Measurements from ENCODE around the gene TOMM7. TPM values are rescaled to one million over a fixed set of nuclear protein-coding genes. Genes with fewer than 3 reads are reported as not detected.
A peak's percentile ranks its signal among the peaks of the same experiment; 100 is the strongest.

Gene TOMM7
- total and polyA plus RNA-seq, 9 of the 15 experiments (the other 6 are each of a cell fraction or from before 2014, with no cell fraction given): 283 to 1,717 (median 638) TPM

GRCh38 chr7:22854158-22855048, 31.8 kb upstream of the TOMM7 start (continued):
- no peak for TF ChIP-seq TCFL5 (CRISPR knock-in tag; conservative IDR thresholded peaks at IDR 0.05)
- TF ChIP-seq ZNF324 (CRISPR knock-in tag; IDR thresholded peaks at IDR 0.05): no peak
- peak; percentile 86; the same call in 1 of the 2 replicates for TF ChIP-seq NR3C1 (CRISPR knock-in tag; IDR thresholded peaks at IDR 0.05)
- TF ChIP-seq ZEB2 (IDR thresholded peaks at IDR 0.05): no peak
- peak; percentile 87; the same call in 1 of the 2 replicates for TF ChIP-seq NR4A1 (CRISPR knock-in tag; IDR thresholded peaks at IDR 0.05)
- no peak; the same call in 1 of the 2 replicates for TF ChIP-seq NR4A1 (tag; IDR thresholded peaks at IDR 0.05)
- TF ChIP-seq, protein P1, sequence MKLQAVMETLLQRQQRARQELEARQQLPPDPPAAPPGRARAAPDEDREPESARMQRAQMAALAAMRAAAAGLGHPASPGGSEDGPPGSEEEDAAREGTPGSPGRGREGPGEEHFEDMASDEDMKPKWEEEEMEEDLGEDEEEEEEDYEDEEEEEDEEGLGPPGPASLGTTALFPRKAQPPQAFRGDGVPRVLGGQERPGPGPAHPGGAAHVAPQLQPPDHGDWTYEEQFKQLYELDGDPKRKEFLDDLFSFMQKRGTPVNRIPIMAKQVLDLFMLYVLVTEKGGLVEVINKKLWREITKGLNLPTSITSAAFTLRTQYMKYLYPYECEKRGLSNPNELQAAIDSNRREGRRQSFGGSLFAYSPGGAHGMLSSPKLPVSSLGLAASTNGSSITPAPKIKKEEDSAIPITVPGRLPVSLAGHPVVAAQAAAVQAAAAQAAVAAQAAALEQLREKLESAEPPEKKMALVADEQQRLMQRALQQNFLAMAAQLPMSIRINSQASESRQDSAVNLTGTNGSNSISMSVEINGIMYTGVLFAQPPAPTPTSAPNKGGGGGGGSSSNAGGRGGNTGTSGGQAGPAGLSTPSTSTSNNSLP (IDR thresholded peaks at IDR 0.05; ENCODE audit: borderline replicate concordance, low read depth, low read length): no peak
- TF ChIP-seq HMG20A (CRISPR knock-in tag; conservative IDR thresholded peaks at IDR 0.05): no peak
- no peak for TF ChIP-seq CBFB (CRISPR knock-in tag; IDR thresholded peaks at IDR 0.05)
- TF ChIP-seq POLR2AphosphoS2 (IDR thresholded peaks at IDR 0.05; ENCODE audit: low read length): no peak
- TF ChIP-seq MXI1 (IDR thresholded peaks at IDR 0.05; ENCODE audit: low read depth, low read length): peak; percentile 82
- no peak for TF ChIP-seq ELK1 (CRISPR knock-in tag; IDR thresholded peaks at IDR 0.05)
- no peak for TF ChIP-seq ZNF140 (CRISPR knock-in tag; IDR thresholded peaks at IDR 0.05)
- no peak for TF ChIP-seq LEF1 (IDR thresholded peaks at IDR 0.05)
- peak; percentile 98 for TF ChIP-seq L3MBTL2 (IDR thresholded peaks at IDR 0.05)
- no peak for TF ChIP-seq MEIS2 (IDR thresholded peaks at IDR 0.05; ENCODE audit: partially characterized antibody)
- TF ChIP-seq, protein P2, sequence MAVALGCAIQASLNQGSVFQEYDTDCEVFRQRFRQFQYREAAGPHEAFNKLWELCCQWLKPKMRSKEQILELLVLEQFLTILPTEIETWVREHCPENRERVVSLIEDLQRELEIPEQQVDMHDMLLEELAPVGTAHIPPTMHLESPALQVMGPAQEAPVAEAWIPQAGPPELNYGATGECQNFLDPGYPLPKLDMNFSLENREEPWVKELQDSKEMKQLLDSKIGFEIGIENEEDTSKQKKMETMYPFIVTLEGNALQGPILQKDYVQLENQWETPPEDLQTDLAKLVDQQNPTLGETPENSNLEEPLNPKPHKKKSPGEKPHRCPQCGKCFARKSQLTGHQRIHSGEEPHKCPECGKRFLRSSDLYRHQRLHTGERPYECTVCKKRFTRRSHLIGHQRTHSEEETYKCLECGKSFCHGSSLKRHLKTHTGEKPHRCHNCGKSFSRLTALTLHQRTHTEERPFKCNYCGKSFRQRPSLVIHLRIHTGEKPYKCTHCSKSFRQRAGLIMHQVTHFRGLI (CRISPR knock-in tag; IDR thresholded peaks at IDR 0.05): no peak
- no peak for TF ChIP-seq CREBBP (IDR thresholded peaks at IDR 0.05; ENCODE audit: low read depth, low read length)
- TF ChIP-seq, protein P3, sequence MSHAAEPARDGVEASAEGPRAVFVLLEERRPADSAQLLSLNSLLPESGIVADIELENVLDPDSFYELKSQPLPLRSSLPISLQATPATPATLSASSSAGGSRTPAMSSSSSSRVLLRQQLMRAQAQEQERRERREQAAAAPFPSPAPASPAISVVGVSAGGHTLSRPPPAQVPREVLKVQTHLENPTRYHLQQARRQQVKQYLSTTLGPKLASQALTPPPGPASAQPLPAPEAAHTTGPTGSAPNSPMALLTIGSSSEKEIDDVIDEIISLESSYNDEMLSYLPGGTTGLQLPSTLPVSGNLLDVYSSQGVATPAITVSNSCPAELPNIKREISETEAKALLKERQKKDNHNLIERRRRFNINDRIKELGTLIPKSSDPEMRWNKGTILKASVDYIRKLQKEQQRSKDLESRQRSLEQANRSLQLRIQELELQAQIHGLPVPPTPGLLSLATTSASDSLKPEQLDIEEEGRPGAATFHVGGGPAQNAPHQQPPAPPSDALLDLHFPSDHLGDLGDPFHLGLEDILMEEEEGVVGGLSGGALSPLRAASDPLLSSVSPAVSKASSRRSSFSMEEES (CRISPR knock-in tag; IDR thresholded peaks at IDR 0.05): peak; percentile 61
- TF ChIP-seq NFXL1 (CRISPR knock-in tag; IDR thresholded peaks at IDR 0.05): no peak
- TF ChIP-seq CHD1 (IDR thresholded peaks at IDR 0.05; ENCODE audit: low read length): peak; percentile 66
- TF ChIP-seq CREB3L1 (IDR thresholded peaks at IDR 0.05; ENCODE audit: borderline replicate concordance, low read depth): peak; percentile 86

Measured in K562 (cell line).